ENCODE measurements around the gene MOCOS.

MOCOS gene

GRCh38 chr18:36191711-36192110 is 4.4 kb downstream of the MOCOS start:
- Histone ChIP-seq H3K4me1 (ENCODE audit: control insufficient read depth, insufficient read depth, low read length) (no peaks in the 10 kb centered on the region), H3K27ac (ENCODE audit: extremely low read depth, low read depth, low read length) (no peak overlapping the region), H3K4me3 (ENCODE audit: low read depth, low read length) (no peak overlapping the region), H3K9me3 (ENCODE audit: control insufficient read depth, insufficient read depth, low read depth, low read length) (no peaks in the 10 kb centered on the region), H3K36me3 (ENCODE audit: control insufficient read depth in 2 of 2, insufficient read depth in 1 of 2, low read length in 2 of 2) (no peaks in the 10 kb centered on the region)
- no peak for TF ChIP-seq ZNF280D (tag by site-specific recombination; IDR thresholded peaks at IDR 0.05)
- TF ChIP-seq ZFP37 (tag by site-specific recombination; IDR thresholded peaks at IDR 0.05) = peak; percentile 59; the same call in 1 of the 2 replicates
- POLR2A ChIA-PET = no interaction called here
- CTCF ChIA-PET = no interaction called here

- ChIA-PET POLR2A (no interaction called here), CTCF (no interaction called here)
- no peaks in the 10 kb centered on the region for H3K9me3 ChIP-seq (ENCODE audit: control insufficient read depth, insufficient read depth, low read depth, low read length)
- no peak overlapping the region for H3K27ac ChIP-seq (ENCODE audit: extremely low read depth, low read depth, low read length)
- no peak for TF ChIP-seq ZNF768 (tag by site-specific recombination; IDR thresholded peaks at IDR 0.05)
- no peak for TF ChIP-seq ZBTB20 (tag by site-specific recombination; IDR thresholded peaks at IDR 0.05)
- TF ChIP-seq ZNF155 (tag by site-specific recombination; IDR thresholded peaks at IDR 0.05) = no peak
- TF ChIP-seq SCRT1 (tag by site-specific recombination; IDR thresholded peaks at IDR 0.05; ENCODE audit: borderline replicate concordance) = no peak
- no peak for TF ChIP-seq PRDM10 (tag by site-specific recombination; IDR thresholded peaks at IDR 0.05)
- no peak for TF ChIP-seq ZNF223 (tag by site-specific recombination; IDR thresholded peaks at IDR 0.05)
- no peak for TF ChIP-seq ZNF792 (tag by site-specific recombination; IDR thresholded peaks at IDR 0.05)
- TF ChIP-seq ZNF624 (tag by site-specific recombination; IDR thresholded peaks at IDR 0.05) = no peak
- TF ChIP-seq ZNF510 (tag by site-specific recombination; IDR thresholded peaks at IDR 0.05; ENCODE audit: insufficient replicate concordance) = no peak
- no peak for TF ChIP-seq ZSCAN4 (tag by site-specific recombination; IDR thresholded peaks at IDR 0.05)
- no peak for TF ChIP-seq ZNF521 (tag by site-specific recombination; IDR thresholded peaks at IDR 0.05)
- no peak for TF ChIP-seq GLI4 (tag by site-specific recombination; IDR thresholded peaks at IDR 0.05)
- TF ChIP-seq ZNF555 (tag by site-specific recombination; conservative IDR thresholded peaks at IDR 0.05) = no peak
- TF ChIP-seq ZBTB44 (tag by site-specific recombination; IDR thresholded peaks at IDR 0.05) = no peak
- no peak for TF ChIP-seq GLIS1 (tag by site-specific recombination; IDR thresholded peaks at IDR 0.05)
- no peak for TF ChIP-seq ZNF596 (tag by site-specific recombination; IDR thresholded peaks at IDR 0.05)
- no peak for TF ChIP-seq ZNF449 (tag by site-specific recombination; IDR thresholded peaks at IDR 0.05)
- no peak overlapping the region for H3K4me3 ChIP-seq (ENCODE audit: low read depth, low read length)
- H3K36me3 ChIP-seq (ENCODE audit: control insufficient read depth in 2 of 2, insufficient read depth in 1 of 2, low read length in 2 of 2) = peaks cover 0 to 5% of the 10 kb centered on the region in 2 experiments; a peak in 1 of 3 replicates
- H3K4me1 ChIP-seq (ENCODE audit: control insufficient read depth, insufficient read depth, low read length) = no peaks in the 10 kb centered on the region
These were observed 7.5 kb downstream of the MOCOS start for GRCh38 chr18:36194600-36195315.
